ENCODE data around the gene PGAP6.
"Not testable (repeated sequence)": the region's sequence is repeated elsewhere in the genome, so short reads cannot be mapped to it uniquely, and the experiment has no call there.

Gene PGAP6

DNA sequence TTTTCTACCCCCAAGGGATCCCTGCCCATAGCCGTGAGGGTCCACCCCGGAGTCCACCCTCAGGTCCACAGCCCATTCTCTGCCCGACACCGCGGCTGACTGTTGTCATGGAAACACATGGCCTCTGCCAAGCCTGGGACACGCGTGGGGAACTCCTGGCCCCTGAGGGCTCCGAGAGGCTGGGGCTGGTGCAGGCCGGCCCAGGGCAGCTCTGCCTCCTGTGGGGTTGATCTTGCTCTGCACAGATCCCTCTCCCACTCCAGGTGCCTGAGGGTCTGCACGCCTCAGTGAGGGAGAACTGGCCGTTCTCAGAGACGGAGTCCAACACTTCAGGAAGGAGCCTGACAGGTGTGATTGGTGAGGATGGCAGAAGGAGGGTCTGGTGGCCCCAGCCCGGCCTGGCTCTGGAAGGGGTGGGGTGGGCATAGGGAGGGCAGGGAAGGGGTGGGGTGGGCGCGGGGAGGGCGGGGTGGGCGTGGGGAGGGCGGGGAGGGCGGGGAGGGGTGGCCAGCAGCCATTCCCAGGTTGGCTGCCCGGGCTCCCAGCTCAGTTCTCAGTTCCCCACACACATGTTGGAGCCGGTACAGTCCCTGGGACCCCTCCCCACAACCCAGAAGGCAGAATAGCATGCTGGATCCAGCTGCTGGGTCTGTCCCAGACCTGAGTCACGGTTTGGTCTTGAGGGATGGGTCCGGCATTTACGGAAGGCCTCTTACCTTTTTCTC, 17.9 kb downstream of the PGAP6 start:
- WGBS (ENCODE audit: insufficient coverage, insufficient read length) = no CpG with 5 or more reads among the region's 24 CpGs
- Histone ChIP-seq H3K27ac (ENCODE audit: low read length) (no peak overlapping the region), H3K4me3 (ENCODE audit: low read length) (no peak overlapping the region), H3K4me1 (ENCODE audit: control insufficient read depth, insufficient read depth, low read length) (peaks cover 2% of the 10 kb centered on the region; the same call in 1 of the 2 replicates), H3K27me3 (ENCODE audit: control insufficient read depth, insufficient read depth, low read length) (no peaks in the 10 kb centered on the region), H3K9me3 (ENCODE audit: control insufficient read depth, insufficient read depth, low read length) (no peaks in the 10 kb centered on the region), H3K36me3 (ENCODE audit: control insufficient read depth, insufficient read depth, low read length) (peaks cover 20% of the 10 kb centered on the region)
- no peak for DNase-seq (ENCODE audit: low read depth, low spot score)

DNA sequence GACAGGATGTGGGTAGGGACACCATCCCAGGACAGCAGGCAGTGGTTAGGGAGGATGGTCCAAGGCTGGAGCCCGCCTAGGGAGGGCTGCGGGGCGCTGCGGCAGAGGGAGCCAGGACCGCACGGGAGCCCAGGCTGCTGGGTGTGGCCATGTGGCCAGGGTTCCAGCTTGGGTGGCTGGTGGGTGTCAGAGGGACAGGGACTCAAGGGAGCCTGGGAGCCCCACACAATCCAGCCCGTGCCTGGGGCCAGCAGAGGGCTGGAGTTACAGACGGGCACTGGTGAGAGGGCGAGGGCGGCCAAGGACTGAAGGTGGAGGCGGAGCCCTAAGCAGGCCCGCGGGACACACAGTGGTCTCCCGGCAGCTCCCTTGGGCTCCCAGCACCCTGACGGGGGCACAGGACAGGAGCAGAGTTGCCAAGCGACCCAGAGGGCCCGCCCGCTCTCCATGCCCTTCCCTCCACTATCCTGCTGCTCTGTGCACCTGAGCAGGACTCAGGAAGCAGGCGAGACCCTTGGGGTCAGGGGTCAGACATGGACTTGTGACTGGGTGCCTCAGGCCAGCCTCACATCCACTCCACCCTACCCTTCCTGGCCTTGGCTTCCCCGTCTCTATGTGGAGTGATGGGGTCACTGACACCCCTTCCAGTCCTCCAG, 18.5 kb downstream of the PGAP6 start:
- WGBS (ENCODE audit: insufficient coverage, insufficient read length) = no CpG with 5 or more reads among the region's 20 CpGs
- Histone ChIP-seq H3K27me3 (ENCODE audit: control insufficient read depth, insufficient read depth, low read length) (no peaks in the 10 kb centered on the region), H3K4me1 (ENCODE audit: control insufficient read depth, insufficient read depth, low read length) (peaks cover 2% of the 10 kb centered on the region; the same call in 1 of the 2 replicates), H3K9me3 (ENCODE audit: control insufficient read depth, insufficient read depth, low read length) (no peaks in the 10 kb centered on the region), H3K4me3 (ENCODE audit: low read length) (no peak overlapping the region), H3K27ac (ENCODE audit: low read length) (no peak overlapping the region), H3K36me3 (ENCODE audit: control insufficient read depth, insufficient read depth, low read length) (peaks cover 13% of the 10 kb centered on the region)
- no peak for DNase-seq (ENCODE audit: low read depth, low spot score)

DNA sequence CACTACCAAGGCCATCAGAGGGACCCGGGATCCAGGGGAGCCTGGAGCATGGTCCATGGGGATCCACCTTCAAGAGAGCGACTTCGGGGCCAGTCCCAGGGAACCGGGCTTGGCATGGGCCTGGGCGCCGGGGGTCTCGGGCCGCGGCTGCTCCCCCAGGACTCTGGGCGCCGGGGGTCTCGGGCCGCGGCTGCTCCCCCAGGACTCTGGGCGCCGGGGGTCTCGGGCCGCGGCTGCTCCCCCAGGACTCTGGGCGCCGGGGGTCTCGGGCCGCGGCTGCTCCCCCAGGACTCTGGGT, 19.1 kb downstream of the PGAP6 start:
- no CpG with 5 or more reads among the region's 24 CpGs for WGBS (ENCODE audit: insufficient coverage, insufficient read length)
- H3K4me3 ChIP-seq (ENCODE audit: low read length); H3K4me1 ChIP-seq (ENCODE audit: control insufficient read depth, insufficient read depth, low read length): not testable (repeated sequence)

DNA sequence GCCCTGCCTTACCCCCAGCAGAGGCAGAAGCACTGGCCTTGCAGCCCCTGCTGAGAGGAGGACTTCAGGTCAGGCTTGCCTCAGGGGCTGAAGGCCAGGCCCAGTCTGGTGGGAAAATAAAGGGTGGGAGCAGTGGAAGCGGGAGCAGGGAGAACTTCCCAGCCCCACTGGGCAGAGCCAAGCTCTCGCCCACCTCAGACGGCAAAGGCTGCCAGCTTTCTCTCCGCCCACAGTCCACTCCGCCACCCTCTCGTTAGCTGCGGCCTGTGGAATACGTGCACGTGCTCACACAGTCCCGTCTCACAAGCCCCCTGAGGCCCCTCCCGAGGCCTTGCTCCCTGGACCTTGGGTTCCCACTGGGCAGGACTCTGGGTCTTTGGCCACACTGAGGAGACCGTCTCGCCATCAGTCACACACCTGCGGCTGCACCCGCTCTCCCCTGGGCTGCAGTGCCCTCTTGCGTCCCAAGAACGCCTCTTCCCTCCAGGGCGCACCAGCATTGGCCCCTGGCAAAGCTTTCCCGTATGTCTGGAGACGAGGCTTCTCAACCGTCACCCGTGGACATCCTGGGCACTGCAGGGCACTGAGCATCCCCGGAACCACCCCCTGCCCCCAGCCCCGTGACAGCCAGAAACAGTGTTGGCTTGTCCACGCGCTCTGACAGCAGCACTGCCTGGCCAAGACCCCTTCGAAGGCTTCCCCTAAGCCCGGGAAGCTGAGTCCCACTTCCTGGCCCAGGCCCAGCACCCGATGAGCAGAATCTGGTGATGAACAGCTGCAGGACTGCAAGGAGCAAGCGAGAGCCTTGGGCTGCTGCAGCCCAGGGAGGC, 19.7 kb downstream of the PGAP6 start:
- peak; percentile 63 for DNase-seq (ENCODE audit: low read depth, low spot score)
- Histone ChIP-seq H3K9me3 (ENCODE audit: control insufficient read depth, insufficient read depth, low read length) (no peaks in the 10 kb centered on the region), H3K36me3 (ENCODE audit: control insufficient read depth, insufficient read depth, low read length) (peaks cover 4% of the 10 kb centered on the region), H3K4me1 (ENCODE audit: control insufficient read depth, insufficient read depth, low read length) (peaks cover 2% of the 10 kb centered on the region; the same call in 1 of the 2 replicates), H3K27ac (ENCODE audit: low read length) (no peak overlapping the region), H3K4me3 (ENCODE audit: low read length) (no peak overlapping the region), H3K27me3 (ENCODE audit: control insufficient read depth, insufficient read depth, low read length) (no peaks in the 10 kb centered on the region)
- no CpG with 5 or more reads among the region's 30 CpGs for whole genome bisulfite sequencing (ENCODE audit: insufficient coverage, insufficient read length)

More for the DNA sequence above, 19.1 kb downstream of the PGAP6 start:
- not testable (repeated sequence) for H3K36me3 ChIP-seq (ENCODE audit: control insufficient read depth, insufficient read depth, low read length); H3K27me3 ChIP-seq (ENCODE audit: control insufficient read depth, insufficient read depth, low read length); H3K9me3 ChIP-seq (ENCODE audit: control insufficient read depth, insufficient read depth, low read length); DNase-seq (ENCODE audit: low read depth, low spot score); H3K27ac ChIP-seq (ENCODE audit: low read length)

DNA sequence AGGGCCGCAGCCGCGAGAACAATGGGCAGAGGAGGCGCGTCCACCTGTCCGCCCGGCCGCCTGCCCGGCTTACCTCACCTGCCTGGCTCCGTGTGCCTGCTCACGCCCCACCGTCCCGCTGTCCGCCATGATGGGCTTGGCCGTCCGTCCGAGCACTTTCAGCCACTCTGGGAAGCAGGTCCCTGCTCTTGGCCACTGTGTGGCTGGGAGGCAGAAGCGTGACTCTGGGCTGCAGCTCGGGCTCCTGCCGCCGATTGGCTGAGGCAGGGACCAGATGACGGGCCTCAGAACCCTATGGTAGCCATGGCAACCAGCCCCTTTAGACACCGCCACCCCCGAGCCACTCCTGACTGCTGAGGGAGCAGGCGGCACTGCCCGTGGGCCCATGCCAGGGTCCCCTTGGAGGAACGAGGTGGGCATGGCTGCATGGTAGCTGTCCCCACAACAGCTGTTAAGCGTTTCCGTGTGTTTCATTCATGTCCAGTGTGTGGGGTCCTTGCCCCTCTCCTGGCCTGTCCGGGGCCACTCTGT, 20.4 kb downstream of the PGAP6 start:
- H3K27ac ChIP-seq (ENCODE audit: low read length) = no peak overlapping the region
- DNase-seq (ENCODE audit: low read depth, low spot score) = no peak
- no peak overlapping the region for H3K4me3 ChIP-seq (ENCODE audit: low read length)
- H3K4me1 ChIP-seq (ENCODE audit: control insufficient read depth, insufficient read depth, low read length) = peaks cover 2% of the 10 kb centered on the region; the same call in 1 of the 2 replicates
- H3K36me3 ChIP-seq (ENCODE audit: control insufficient read depth, insufficient read depth, low read length) = peaks cover 2% of the 10 kb centered on the region
- WGBS (ENCODE audit: insufficient coverage, insufficient read length) = no CpG with 5 or more reads among the region's 30 CpGs
- H3K9me3 ChIP-seq (ENCODE audit: control insufficient read depth, insufficient read depth, low read length) = no peaks in the 10 kb centered on the region
- H3K27me3 ChIP-seq (ENCODE audit: control insufficient read depth, insufficient read depth, low read length) = no peaks in the 10 kb centered on the region

DNA sequence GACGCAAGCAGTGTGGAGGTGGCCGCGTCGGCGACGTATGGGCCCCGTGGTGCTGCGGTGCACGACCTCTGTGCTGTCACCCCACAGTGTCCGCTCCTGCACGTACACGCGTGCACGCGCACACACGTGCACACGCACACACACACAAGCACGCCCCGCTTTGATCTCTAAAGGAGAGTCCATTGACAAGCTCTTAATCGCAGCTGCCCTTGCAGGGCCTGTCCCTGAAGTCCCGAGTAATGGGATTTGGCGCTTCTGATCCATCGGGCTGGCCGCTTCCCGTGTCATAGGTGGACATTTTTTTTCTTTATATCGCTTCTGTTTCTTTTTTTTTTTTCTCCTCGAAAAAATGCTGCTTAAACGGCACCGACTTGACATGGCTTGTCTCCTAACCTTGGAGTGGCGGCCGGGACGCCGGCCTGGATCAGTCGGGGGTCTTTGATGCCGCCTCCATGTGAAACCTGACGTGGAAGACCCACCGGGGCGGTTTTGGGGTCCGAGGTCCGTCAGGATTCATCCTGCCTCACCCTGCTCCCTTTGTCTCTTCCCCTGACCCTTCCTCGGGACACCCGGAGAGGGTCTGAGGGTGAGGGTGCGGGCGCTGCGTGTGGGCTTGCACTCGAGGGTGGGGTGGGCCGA, 21.0 kb downstream of the PGAP6 start:
- WGBS (ENCODE audit: insufficient coverage, insufficient read length) = no CpG with 5 or more reads among the region's 47 CpGs
- Histone ChIP-seq H3K36me3 (ENCODE audit: control insufficient read depth, insufficient read depth, low read length) (no peaks in the 10 kb centered on the region; the same call in 1 of the 2 replicates), H3K4me1 (ENCODE audit: control insufficient read depth, insufficient read depth, low read length) (peaks cover 2% of the 10 kb centered on the region; the same call in 1 of the 2 replicates), H3K4me3 (ENCODE audit: low read length) (no peak overlapping the region), H3K27ac (ENCODE audit: low read length) (no peak overlapping the region), H3K9me3 (ENCODE audit: control insufficient read depth, insufficient read depth, low read length) (no peaks in the 10 kb centered on the region), H3K27me3 (ENCODE audit: control insufficient read depth, insufficient read depth, low read length) (no peaks in the 10 kb centered on the region)
- DNase-seq (ENCODE audit: low read depth, low spot score) = no peak

DNA sequence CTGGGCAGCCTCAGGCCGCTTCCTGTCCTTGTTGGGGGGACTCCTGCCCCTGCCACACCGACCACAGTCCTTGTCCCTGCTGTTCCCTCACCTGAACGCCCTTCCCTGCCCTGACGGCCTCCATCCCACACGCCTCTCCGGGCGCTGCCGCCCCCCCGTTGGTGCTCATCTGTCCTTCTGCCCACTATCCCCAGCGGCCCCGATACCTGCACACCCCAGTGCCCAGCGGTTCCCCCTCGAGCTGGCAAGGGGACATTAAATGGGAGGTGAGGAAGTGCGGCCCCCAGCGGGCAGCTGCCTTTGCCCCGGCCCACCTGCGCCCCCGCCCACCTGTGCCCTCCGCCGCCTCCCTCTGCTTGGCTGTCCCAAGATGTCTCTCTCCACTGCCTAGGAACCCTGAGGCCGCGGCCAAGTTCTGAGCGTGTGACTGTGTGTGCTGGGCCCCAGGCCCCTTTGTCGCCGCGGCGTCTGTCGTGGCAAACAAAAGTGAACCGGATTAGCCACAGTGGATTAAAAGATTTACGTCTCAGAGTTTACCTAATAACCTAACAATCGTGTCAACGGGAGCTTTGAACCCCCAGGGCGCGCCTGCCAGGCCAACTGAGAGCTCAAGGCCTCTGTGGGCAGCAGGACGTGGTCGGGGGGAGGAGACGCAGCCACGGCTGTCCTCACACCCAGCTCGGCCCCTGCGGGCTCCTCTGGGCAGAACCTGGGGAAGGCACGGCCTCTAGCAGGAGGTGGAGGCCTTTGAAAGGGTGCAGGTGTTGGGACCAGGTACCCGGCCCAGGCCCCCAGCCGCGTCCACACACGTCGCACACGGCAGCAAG, 21.7 kb downstream of the PGAP6 start:
- Histone ChIP-seq H3K9me3 (ENCODE audit: control insufficient read depth, insufficient read depth, low read length) (no peaks in the 10 kb centered on the region), H3K4me1 (ENCODE audit: control insufficient read depth, insufficient read depth, low read length) (peaks cover 2% of the 10 kb centered on the region; the same call in 1 of the 2 replicates), H3K27ac (ENCODE audit: low read length) (no peak overlapping the region), H3K36me3 (ENCODE audit: control insufficient read depth, insufficient read depth, low read length) (no peaks in the 10 kb centered on the region; the same call in 1 of the 2 replicates), H3K4me3 (ENCODE audit: low read length) (no peak overlapping the region), H3K27me3 (ENCODE audit: control insufficient read depth, insufficient read depth, low read length) (no peaks in the 10 kb centered on the region)
- WGBS (ENCODE audit: insufficient coverage, insufficient read length) = no CpG with 5 or more reads among the region's 47 CpGs
- DNase-seq (ENCODE audit: low read depth, low spot score) = no peak

DNA sequence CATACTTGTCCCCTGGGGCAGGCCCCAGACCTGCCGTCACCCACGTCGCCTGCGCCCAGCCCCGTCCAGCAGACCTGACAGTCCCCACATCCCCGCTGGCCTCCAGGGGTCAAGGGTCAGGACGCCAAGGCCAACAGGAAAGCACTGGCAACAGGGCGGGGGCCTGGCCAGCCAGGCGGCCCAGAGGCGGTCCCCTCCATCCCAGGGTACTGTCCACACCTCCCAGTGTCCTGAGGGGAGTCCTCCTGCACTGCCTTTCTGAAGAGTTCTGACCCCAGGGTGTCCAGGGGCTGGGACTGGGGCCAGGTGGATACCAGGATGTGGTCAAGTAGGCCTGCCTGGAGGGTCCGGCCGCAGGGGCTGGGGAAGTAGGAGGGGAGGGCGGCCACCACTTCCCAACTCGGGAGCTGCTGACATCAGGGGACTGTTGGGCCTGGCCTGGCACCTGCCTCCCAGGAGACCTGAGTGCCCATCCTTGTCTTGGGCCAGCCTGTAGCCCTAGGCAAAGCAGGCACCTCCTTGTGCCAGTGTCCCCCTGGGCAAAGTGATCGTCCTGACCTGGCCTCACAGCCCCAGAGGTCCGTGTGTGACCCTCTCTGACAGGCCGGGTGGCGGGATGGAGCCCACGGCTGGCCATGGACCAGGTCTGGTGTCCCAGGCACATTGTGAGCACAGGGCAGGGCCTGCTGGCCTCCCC, 22.6 kb downstream of the PGAP6 start:
- no CpG with 5 or more reads among the region's 19 CpGs for WGBS (ENCODE audit: insufficient coverage, insufficient read length)
- no peaks in the 10 kb centered on the region; the same call in 1 of the 2 replicates for H3K36me3 ChIP-seq (ENCODE audit: control insufficient read depth, insufficient read depth, low read length)
- H3K9me3 ChIP-seq (ENCODE audit: control insufficient read depth, insufficient read depth, low read length) = no peaks in the 10 kb centered on the region
- no peak overlapping the region for H3K4me3 ChIP-seq (ENCODE audit: low read length)
- peaks cover 2% of the 10 kb centered on the region; the same call in 1 of the 2 replicates for H3K4me1 ChIP-seq (ENCODE audit: control insufficient read depth, insufficient read depth, low read length)
- no peaks in the 10 kb centered on the region for H3K27me3 ChIP-seq (ENCODE audit: control insufficient read depth, insufficient read depth, low read length)
- no peak for DNase-seq (ENCODE audit: low read depth, low spot score)
- no peak overlapping the region for H3K27ac ChIP-seq (ENCODE audit: low read length)

DNA sequence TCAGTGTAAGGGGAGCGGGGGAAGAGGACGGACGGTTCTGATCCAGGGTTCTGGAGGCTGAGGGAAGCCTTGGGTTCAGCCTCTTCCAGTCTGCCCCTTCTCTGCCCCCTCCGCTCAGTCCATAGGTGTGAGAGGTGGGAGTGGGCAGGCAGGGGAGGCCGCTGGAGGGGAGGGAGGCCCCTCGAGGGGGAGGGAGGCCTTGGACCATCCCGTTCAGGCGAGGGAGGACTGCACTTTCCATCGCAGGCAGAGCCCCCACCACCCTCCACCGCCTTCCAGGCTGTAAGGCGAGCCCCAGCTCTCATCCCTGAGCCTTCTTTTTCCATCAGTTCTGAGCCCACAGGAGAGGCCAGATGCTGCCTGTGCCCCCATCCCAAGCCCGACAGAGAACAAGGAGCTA, 25.0 kb downstream of the PGAP6 start:
- no peaks in the 10 kb centered on the region for H3K27me3 ChIP-seq (ENCODE audit: control insufficient read depth, insufficient read depth, low read length)
- DNase-seq (ENCODE audit: low read depth, low spot score) = no peak
- no peaks in the 10 kb centered on the region; the same call in 1 of the 2 replicates for H3K4me1 ChIP-seq (ENCODE audit: control insufficient read depth, insufficient read depth, low read length)
- no peaks in the 10 kb centered on the region; the same call in 1 of the 2 replicates for H3K36me3 ChIP-seq (ENCODE audit: control insufficient read depth, insufficient read depth, low read length)
- H3K4me3 ChIP-seq (ENCODE audit: low read length) = no peak overlapping the region
- no peak overlapping the region for H3K27ac ChIP-seq (ENCODE audit: low read length)
- no peaks in the 10 kb centered on the region for H3K9me3 ChIP-seq (ENCODE audit: control insufficient read depth, insufficient read depth, low read length)
- WGBS (ENCODE audit: insufficient coverage, insufficient read length) = no CpG with 5 or more reads among the region's 12 CpGs
